ENCODE results near the gene SKIC2.
"Not testable (repeated sequence)": the region's sequence is repeated elsewhere in the genome, so short reads cannot be mapped to it uniquely, and the experiment has no call there.

DNA sequence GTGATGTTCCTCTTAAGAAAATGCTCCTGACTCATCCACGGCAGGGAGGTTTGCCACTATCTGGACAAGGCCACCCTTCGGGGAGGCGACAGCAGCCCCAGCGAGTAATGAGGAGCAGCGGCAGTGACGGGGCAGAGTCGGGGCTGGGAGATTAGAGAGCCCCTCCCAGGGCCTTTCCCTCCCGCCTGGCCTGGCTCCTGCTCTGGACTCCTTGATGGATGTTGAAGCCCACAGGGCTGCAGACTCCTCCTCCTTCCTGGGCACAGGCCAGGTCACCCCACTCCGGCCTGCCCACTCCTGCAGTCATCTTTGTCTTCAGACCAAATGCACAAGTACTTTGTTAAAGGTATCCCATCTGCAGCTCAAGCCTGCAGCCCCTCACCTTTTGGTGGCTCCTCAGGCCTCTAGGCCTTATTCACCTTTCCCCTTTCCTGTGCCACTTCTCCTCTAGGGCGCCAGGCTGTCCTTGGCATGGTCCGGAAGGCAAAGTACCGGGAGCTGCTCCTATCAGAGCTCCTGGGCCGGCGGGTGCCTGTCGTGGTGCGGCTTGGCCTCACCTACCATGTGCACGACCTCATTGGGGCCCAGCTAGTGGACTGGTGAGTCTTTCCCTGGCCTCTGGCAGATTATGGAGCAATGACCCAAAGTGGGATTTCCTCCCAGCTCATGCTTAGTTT, 54.1 kb downstream of the SKIC2 start:
- TF ChIP-seq, protein P1, sequence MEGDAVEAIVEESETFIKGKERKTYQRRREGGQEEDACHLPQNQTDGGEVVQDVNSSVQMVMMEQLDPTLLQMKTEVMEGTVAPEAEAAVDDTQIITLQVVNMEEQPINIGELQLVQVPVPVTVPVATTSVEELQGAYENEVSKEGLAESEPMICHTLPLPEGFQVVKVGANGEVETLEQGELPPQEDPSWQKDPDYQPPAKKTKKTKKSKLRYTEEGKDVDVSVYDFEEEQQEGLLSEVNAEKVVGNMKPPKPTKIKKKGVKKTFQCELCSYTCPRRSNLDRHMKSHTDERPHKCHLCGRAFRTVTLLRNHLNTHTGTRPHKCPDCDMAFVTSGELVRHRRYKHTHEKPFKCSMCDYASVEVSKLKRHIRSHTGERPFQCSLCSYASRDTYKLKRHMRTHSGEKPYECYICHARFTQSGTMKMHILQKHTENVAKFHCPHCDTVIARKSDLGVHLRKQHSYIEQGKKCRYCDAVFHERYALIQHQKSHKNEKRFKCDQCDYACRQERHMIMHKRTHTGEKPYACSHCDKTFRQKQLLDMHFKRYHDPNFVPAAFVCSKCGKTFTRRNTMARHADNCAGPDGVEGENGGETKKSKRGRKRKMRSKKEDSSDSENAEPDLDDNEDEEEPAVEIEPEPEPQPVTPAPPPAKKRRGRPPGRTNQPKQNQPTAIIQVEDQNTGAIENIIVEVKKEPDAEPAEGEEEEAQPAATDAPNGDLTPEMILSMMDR (IDR thresholded peaks at IDR 0.05; ENCODE audit: low read length): not testable (repeated sequence)
- TF ChIP-seq EZH2 (IDR thresholded peaks at IDR 0.05; ENCODE audit: borderline replicate concordance, low read length): not testable (repeated sequence)
